ENCODE data around the gene MLLT3. TPM values are rescaled to one million over a fixed set of nuclear protein-coding genes. Genes with fewer than 3 reads are reported as not detected.

The MLLT3 gene
- total and polyA plus RNA-seq, 3 donors from 2014 or later = 5.2 to 11.0 (median 7.6) TPM

GRCh38 chr9:20343325-20343724 lies 279.0 kb downstream of the MLLT3 start:
- Histone ChIP-seq H3K4me1 (no peaks in the 10 kb centered on the region), H3K36me3 (ENCODE audit: low read depth, missing control alignments) (no peaks in the 10 kb centered on the region), H3K27ac (no peak overlapping the region), H3K27me3 (no peaks in the 10 kb centered on the region), H3K4me3 (no peak overlapping the region), H3K9me3 (no peaks in the 10 kb centered on the region)
- DNase-seq = no peak
- TF ChIP-seq POLR2A (IDR thresholded peaks at IDR 0.05) (no peak), CTCF (IDR thresholded peaks at IDR 0.05) (no peak)
- intact Hi-C loops (cut with DNase I; ENCODE audit: low total_unique reads) = no loop called here
- 86 to 93% methylated on average over 2 of the region's 2 CpGs for WGBS, 2 donors

- Histone ChIP-seq H3K27me3 (no peaks in the 10 kb centered on the region), H3K9me3 (no peaks in the 10 kb centered on the region), H3K4me3 (no peak overlapping the region), H3K36me3 (ENCODE audit: low read depth, missing control alignments) (no peaks in the 10 kb centered on the region), H3K27ac (no peak overlapping the region), H3K4me1 (no peaks in the 10 kb centered on the region)
- WGBS, 2 donors = 28 to 45% methylated on average over 4 of the region's 4 CpGs
- no peak for DNase-seq
- intact Hi-C loops (cut with DNase I; ENCODE audit: low total_unique reads) = no loop called here
- TF ChIP-seq CTCF (IDR thresholded peaks at IDR 0.05) (no peak), POLR2A (IDR thresholded peaks at IDR 0.05) (no peak)
Observed at GRCh38 chr9:20340511-20340861, 281.8 kb downstream of the MLLT3 start.

GRCh38 chr9:20335668-20336332 lies 286.5 kb downstream of the MLLT3 start:
- DNase-seq = no peak
- intact Hi-C loops (cut with DNase I; ENCODE audit: low total_unique reads) = no loop called here
- H3K27me3 ChIP-seq = no peaks in the 10 kb centered on the region
- TF ChIP-seq CTCF (IDR thresholded peaks at IDR 0.05) (no peak), POLR2A (IDR thresholded peaks at IDR 0.05) (no peak)
- no peaks in the 10 kb centered on the region for H3K4me1 ChIP-seq
- H3K27ac ChIP-seq = no peak overlapping the region
- no peak overlapping the region for H3K4me3 ChIP-seq
- no peaks in the 10 kb centered on the region for H3K9me3 ChIP-seq
- H3K36me3 ChIP-seq (ENCODE audit: low read depth, missing control alignments) = no peaks in the 10 kb centered on the region
- WGBS, 2 donors = 81 to 94% methylated on average over 4 of the region's 4 CpGs

GRCh38 chr9:20333991-20334390 lies 288.3 kb downstream of the MLLT3 start:
- Histone ChIP-seq H3K36me3 (ENCODE audit: low read depth, missing control alignments) (no peaks in the 10 kb centered on the region), H3K9me3 (no peaks in the 10 kb centered on the region), H3K27ac (no peak overlapping the region), H3K27me3 (no peaks in the 10 kb centered on the region), H3K4me3 (no peak overlapping the region), H3K4me1 (no peaks in the 10 kb centered on the region)
- intact Hi-C loops (cut with DNase I; ENCODE audit: low total_unique reads) = no loop called here
- 69 to 75% methylated on average over 5 of the region's 5 CpGs for WGBS, 2 donors
- no peak for TF ChIP-seq CTCF (IDR thresholded peaks at IDR 0.05)
- TF ChIP-seq POLR2A (IDR thresholded peaks at IDR 0.05) = no peak
- DNase-seq = no peak

DNA sequence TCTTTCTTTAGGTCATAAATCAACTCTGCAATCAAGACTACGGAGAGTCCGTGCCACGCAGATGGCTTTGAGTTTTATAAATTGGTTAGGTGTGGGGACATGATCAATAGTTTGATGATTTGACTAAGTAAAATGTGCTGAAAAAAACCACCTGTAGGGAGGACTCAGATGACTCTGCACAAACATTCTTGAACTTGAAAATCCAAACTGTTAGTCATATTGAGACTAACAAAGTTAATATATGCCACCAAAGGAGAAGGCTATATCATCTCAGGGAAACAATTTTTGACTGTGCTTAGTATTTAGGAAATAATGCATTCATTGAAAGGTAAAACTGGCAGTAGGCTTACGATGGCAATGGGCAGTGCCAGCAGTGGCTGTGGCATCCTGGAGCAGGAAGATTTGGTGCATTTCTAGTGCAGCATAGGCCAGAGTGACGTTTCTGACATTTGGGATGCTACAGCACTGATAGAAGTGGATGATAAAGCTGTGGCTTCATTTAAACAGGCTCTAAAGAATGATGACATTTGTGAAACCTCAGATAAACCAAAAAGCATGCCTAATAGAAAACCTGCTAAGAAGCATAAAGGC lies 291.1 kb downstream of the MLLT3 start:
- H3K27me3 ChIP-seq = no peaks in the 10 kb centered on the region
- WGBS, 2 donors = 81 to 82% methylated on average over 5 of the region's 5 CpGs
- no peak for DNase-seq
- H3K9me3 ChIP-seq = no peaks in the 10 kb centered on the region
- intact Hi-C loops (cut with DNase I; ENCODE audit: low total_unique reads) = no loop called here
- TF ChIP-seq POLR2A (IDR thresholded peaks at IDR 0.05) (no peak), CTCF (IDR thresholded peaks at IDR 0.05) (no peak)
- H3K4me1 ChIP-seq = no peaks in the 10 kb centered on the region
- no peak overlapping the region for H3K27ac ChIP-seq
- no peaks in the 10 kb centered on the region for H3K36me3 ChIP-seq (ENCODE audit: low read depth, missing control alignments)
- H3K4me3 ChIP-seq = no peak overlapping the region

All from testis (tissue), 3 donors.